CD4-positive, alpha-beta T cell treated with Interleukin-4 for 4 hours (primary cell): ENCODE data around the gene IRF1.
A peak's percentile ranks its signal among the peaks of the same experiment; 100 is the strongest.
"Not testable (repeated sequence)": the region's sequence is repeated elsewhere in the genome, so short reads cannot be mapped to it uniquely, and the experiment has no call there.

Source experiments
- DNase-seq: peaks from one replicate; pipeline ENCODE4 v3.0.0-alpha.2; 2020

Gene IRF1, protein sequence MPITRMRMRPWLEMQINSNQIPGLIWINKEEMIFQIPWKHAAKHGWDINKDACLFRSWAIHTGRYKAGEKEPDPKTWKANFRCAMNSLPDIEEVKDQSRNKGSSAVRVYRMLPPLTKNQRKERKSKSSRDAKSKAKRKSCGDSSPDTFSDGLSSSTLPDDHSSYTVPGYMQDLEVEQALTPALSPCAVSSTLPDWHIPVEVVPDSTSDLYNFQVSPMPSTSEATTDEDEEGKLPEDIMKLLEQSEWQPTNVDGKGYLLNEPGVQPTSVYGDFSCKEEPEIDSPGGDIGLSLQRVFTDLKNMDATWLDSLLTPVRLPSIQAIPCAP

DNA sequence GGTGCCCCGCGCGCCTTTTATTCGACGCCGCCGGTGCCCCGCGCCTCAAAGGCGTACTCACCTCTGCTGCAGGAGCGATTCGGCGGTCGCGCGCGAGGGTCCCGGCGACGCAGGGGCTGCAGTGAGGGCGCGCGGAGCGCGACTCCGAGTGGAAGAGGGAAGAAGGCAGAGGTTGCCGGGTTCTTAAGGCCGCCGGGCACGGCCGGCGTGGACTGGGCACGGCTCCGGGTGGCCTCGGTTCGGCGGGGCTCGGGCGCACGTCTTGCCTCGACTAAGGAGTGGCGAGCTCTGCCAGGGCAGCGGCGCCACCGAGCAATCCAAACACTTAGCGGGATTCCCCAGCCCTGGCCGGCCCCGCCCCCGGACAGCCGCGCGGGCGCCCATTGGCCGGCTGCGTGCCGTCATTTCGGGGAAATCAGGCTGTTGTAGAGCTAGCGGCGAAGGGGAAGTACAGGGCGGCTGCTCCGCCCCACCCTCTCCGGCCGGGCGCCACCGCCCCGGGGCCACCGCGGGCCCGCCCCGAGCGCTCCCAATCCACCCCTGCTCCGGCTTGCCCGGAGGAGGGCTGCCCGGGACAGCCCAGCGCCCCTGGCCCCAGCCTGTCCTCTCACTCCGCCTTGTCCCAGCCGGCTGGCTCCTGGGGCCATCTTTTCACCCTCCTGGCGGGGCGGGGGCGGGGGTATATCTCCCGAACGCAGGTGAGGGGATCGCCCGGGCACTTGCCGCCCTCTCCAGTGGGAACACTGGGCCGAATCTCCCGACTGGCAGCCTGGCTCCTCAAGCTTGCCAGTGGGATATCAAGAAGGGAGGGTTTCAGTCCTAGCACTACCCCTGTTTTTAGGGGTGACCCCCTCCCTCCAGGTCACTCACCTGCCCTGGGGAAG lies at the start of gene IRF1:
Gene IRF1 (minus strand): TSS at position 290 of the 884 bp plus-strand sequence. CDS start 1,295 bp downstream, outside the sequence.
- DNase-seq, result peak; percentile 98

DNA sequence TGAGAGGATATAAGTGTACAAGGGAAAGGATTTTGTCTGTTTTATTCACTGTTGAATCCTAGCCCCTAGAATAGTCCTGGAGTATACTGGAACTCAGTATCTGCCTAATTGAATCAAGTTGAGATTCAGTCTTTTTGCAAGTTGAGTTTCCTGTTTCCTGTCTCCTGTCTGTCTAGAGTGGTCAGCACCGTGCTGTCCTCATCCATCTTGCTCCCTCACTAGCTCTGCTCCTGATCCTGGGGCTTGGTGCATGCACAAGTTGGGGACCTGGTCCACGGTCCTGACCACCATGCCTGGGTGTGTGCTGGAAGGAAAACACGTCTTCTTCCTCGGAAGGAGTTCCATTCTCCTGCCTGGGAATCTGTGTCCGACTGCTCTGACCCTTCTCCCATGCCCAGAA lies 49.6 kb upstream of the IRF1 start:
- DNase-seq, result no peak

DNA sequence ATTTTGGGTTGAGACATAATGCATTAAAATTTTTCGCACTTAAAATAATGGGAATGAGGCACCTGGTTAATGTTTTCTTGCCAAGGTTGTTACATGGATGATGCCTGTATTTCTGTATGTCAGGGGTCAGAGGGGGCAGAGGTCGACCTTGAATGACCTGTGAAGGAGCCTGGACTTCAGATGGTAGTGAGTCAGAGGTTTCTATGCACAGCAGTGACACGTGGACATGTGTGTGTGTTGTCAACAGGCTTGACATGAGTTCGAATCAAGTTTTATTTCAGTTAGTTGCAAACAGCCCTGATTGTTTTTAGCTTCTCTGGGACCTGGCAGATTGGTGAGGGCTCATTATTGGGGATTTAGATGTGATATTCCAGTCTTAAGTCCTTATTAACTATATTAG lies 49.1 kb upstream of the IRF1 start:
- no peak for DNase-seq

- DNase-seq, result no peak
Measured at GRCh38 chr5:132530946-132531345, 40.4 kb upstream of the IRF1 start.

DNA sequence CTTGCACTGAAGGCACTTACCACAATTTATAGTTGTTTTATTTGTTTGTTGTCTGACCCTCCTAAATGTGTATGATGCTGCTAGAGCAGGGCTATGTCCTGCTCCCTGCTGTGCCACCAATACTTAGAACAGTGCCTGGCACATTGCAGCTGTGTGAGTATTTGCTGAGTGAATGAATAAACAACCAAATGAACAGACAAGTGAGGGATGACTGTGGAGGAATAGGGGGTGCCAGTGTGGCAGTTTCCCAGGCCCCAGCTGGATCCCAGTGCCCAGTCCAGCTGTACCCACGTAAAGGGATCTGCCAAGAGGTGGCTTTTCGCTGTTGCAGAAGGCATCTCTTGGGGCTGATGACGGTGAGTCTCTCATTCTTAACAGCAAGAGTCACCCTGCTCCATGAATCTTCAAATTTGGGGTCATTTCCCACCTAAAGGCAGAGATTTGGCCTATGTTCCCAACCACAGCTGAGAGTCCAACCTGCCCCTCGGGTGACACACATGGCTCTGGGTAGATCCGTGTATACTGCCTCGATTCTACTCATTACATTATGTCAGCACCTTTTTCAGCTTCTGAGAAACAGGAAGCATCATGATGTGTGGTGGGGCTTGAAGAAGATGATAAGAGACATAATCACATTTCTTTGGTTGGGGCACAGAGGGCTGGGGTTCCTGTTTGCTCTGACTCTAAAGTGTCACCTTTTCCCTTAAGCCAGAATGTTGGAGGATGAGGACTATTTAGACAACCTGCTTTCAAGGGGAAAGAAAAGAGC lies 38.5 kb upstream of the IRF1 start:
- peak; percentile 25 for DNase-seq

DNA sequence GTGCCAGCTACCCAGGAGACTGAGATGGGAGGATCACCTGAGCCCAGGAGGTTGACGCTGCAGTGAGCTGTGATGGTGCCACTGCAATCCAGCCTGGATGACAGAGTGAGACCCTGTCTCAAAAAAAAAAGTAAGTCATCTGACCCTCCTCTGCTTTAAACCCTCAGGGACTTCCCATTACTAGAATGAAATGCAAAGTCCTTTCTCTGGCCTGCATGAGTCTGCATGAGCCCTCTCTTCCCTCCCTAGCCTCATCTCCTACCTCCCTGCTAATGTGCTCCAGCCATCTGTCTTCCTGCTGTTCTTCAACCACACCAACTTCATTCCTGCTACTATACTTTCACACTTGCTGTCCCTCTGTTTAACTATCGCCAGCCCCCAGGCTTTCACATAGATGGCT lies 37.4 kb upstream of the IRF1 start:
- DNase-seq, result no peak

DNA sequence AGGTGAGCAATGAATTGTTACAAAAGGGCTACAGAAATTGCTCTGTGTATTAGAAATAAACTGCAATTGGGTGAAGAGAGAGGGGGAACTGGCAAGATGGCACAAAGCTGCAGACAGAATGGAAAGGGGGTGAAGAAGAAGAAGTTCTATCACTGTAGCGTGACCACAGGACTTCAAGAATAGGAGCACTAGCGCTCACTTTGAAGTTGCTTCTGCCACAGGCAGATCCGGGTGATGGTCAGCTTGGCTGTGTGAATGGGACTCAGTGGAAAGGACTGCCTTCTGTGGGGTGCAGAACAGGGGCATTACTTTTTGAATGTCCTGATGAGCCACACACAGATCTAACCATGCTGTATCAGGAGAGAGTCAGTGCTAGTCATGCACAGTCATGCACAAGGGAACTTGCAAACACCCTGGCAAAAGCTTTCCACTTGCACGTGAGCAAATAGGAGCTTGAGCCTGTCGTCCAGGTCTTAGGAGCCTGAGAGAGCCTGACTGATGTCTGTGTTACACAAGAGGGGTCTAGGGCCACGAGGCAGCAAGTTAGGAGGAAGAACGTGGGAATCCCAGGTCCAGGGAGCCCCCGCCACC lies 36.5 kb upstream of the IRF1 start:
- no peak for DNase-seq

GRCh38 chr5:132526290-132526973 lies 35.9 kb upstream of the IRF1 start:
- DNase-seq, result peak; percentile 37

DNA sequence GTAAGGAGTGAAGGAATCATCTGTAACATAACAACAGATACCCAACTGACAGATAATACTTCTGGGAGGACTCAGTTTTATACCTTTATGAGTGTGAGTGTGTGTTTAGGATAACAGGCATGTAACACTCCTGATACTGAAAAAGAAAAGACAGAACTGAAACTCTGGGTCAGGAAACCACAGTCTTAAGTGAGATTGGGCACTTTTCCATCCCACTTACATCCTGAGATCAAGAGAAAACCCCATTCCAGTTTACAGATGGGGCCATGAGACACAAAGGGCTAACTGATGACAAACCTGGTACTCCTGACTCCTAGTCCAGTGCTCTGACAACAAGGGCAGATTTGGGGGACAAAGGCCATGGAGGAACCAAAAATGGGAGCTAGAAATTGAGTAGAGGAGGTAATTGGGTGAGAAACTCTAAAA lies 34.7 kb upstream of the IRF1 start:
- DNase-seq, result no peak

DNA sequence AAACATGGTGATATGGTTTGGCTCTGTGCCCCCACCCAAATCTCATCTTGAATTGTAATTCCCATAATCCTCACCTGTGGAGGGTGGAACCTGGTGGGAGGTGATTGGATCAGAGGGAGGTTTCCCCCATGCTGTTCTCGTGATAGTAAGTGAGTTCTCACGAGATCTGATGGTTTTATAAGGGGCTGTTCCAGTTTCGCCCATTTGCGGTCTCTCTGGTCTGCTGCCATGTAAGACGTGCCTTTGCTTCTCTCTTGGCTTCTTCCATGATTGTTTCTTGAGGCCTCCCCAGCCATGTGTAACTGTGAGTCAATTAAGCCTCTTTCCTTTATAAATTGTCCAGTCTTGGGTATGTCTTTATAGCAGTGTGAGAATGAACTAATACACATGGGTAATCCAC lies 34.3 kb upstream of the IRF1 start:
- not testable (repeated sequence) for DNase-seq

DNA sequence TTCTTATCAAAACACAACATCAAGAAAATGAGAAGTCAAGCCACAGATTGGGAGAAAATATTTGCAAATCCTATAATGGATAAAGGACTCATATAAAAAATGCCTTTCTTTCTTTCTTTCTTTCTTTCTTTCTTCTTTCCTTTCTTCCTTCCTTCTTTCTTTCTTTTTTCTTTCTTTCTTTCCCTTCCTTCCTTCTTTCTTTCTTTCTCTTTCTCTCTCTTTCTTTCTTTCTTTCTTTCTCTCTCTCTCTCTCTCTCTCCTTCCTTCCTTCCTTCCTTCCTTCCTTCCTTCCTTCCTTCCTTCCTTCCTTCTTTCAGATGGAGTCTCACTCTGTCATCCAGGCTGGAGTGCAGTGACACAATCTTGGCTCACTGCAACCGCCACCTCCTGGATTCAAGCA lies 31.5 kb upstream of the IRF1 start:
- not testable (repeated sequence) for DNase-seq

DNA sequence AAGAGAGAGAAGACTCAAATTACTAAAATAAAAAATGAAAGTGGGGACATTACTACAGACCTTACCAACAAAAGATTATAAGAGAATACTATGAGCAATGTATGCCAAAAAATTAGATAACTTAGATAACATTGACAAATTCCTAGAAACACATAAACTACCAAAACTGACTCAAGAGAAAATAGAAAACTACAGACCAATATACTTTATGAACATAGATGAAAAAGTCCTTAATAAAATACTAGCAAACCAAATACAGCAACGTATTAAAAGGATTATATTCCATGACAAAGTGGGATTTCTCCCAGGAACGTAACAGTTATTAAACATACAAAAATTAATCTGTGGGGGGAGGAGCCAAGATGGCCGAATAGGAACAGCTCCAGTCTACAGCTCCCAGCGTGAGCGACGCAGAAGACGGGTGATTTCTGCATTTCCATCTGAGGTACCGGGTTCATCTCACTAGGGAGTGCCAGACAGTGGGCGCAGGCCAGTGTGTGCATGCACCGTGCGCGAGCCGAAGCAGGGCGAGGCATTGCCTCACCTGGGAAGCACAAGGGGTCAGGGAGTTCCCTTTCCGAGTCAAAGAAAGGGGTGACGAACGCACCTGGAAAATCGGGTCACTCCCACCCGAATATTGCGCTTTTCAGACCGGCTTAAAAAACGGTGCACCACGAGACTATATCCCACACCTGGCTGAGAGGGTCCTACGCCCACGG lies 23.2 kb upstream of the IRF1 start:
- DNase-seq, result not testable (repeated sequence)

DNA sequence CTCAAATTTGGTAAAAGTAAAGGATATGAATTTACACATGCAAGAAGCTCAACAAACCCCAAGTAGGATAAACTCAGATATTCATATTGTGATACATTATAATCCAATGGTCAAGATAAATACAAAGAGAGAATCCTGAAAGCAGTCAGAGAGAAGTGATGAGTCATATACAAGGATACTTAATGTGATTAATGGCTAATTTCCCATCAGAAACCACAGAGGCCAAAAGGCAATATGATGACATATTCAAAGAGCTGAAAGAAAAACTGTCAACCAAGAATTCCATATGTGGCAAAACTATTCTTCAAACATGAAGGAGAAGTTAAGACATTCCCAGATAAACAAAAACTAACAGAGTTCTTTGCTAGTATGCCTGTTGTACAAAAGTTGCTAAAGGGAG lies 19.5 kb upstream of the IRF1 start:
- no peak for DNase-seq

DNA sequence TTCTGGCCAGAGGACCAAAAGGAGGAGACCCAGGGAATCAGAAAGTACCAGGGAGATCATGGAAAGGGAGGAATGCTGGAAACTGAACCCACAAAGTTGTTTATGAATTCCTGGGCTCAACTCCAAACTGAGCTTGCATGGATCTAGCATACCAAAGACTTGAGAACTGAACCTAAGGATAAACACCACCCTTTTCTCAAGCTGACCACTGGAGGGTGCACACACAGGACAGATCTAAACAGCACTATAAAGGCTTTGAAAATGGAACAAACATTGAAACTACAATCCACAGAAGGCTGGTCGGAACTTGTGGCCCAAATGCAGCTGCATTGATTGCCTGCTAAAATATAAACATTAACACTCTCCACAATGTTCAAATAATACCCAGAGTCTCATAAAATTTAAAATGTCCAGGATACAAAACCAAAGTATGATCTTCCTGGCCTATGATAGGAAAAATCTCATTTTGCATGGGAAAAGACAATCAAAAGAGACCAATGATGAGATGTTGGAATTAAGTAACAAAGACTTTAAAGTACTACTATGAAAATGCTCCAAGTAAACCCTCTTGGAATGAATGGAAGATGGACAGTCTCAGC lies 15.6 kb upstream of the IRF1 start:
- DNase-seq, result no peak

GRCh38 chr5:132505641-132506040 lies 15.1 kb upstream of the IRF1 start:
- no peak for DNase-seq

DNA sequence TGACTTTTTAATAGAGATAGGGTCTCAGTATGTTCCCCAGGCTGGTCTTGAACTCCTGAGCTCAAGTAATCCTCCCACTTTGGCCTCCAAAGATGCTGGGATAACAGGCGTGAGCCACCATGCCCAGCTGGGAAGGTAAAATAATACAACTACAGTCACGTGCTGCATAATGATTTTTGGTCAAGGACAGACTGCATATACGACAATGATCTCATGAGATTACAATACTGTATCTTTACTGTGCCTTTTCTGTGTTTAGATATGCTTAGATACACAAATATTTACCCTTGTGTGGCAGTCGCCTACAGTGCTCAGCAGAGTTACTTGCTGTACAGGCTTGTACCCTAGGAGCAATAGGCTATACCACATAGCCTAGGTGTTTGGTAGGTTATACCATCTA lies 14.2 kb upstream of the IRF1 start:
- DNase-seq, result no peak

DNA sequence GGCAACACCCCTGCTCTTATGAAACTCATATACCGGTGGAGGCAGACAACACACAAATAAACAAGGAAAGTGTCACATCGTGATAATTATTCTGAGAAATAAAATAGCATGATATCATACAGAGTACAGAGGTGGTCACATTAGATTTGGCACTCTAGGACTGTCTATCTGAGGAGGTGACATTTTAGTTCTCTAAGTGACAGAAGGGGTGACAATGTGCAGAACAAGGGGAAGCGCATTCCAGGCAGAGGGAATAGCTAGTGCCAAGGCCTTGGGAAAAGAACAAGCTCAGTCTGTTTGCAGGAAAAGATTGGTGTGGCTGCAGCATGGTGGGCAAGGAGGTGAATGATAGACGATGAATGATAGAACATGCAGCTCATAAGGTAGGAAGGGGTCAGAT lies 12.7 kb upstream of the IRF1 start:
- DNase-seq, result no peak

GRCh38 chr5:132501961-132502931 lies 11.7 kb upstream of the IRF1 start:
- no peak for DNase-seq

GRCh38 chr5:132501629-132501956 lies 11.0 kb upstream of the IRF1 start:
- no peak for DNase-seq
